Esophagus (tissue), 2 donors: ENCODE data around the gene LENG9. TPM values are rescaled to one million over a fixed set of nuclear protein-coding genes. Genes with fewer than 3 reads are reported as not detected.
A peak's percentile ranks its signal among the peaks of the same experiment; 100 is the strongest.

Experiments used
- H3K27ac ChIP-seq, 2 donors: one replicate each; pipeline ENCODE4 v1.5.1; 2013; ENCODE audit warnings: low read depth in 2 of 2, mild to moderate bottlenecking in 2 of 2, inconsistent platforms in 1 of 2, low read length in 1 of 2, moderate library complexity in 1 of 2
- H3K27me3 ChIP-seq, 2 donors: one replicate each; pipeline ENCODE4 v1.6.1; 2013; ENCODE audit warnings: low read length in 2 of 2, control low read depth in 1 of 2, mild to moderate bottlenecking in 1 of 2; ENCODE audit not compliant: insufficient read depth in 2 of 2, control insufficient read depth in 1 of 2
- H3K36me3 ChIP-seq, 2 donors: one replicate each; pipeline ENCODE4 v1.6.1; 2013; ENCODE audit warnings: low read length in 1 of 2; ENCODE audit not compliant: control insufficient read depth in 2 of 2, insufficient read depth in 2 of 2
- H3K4me1 ChIP-seq, 2 donors: one replicate each; pipeline ENCODE4 v1.6.1; 2013; ENCODE audit warnings: low read length in 1 of 2; ENCODE audit not compliant: control insufficient read depth in 2 of 2, insufficient read depth in 2 of 2
- H3K4me3 ChIP-seq, 2 donors: one replicate each; pipeline ENCODE4 v1.5.1; 2013; ENCODE audit warnings: low read length in 2 of 2, mild to moderate bottlenecking in 2 of 2, low read depth in 1 of 2, moderate library complexity in 1 of 2
- H3K9me3 ChIP-seq, 2 donors: one replicate each; pipeline ENCODE4 v1.6.1; 2013; ENCODE audit warnings: mild to moderate bottlenecking in 2 of 2, low read depth in 1 of 2, low read length in 1 of 2, moderate library complexity in 1 of 2; ENCODE audit not compliant: control insufficient read depth in 2 of 2, insufficient read depth in 1 of 2
- WGBS, 2 donors: extraction: QIAGEN DNeasy Blood & Tissue Kit; methylation state at CpG; one replicate each; pipeline ENCODE4 v1.1.7; 2013; 5-methylcytosine and 5-hydroxymethylcytosine counted together
- polyA plus RNA-seq, 2 donors: library from polyadenylated mRNA; stranded (reverse); fragments of 200-250 nt; gene quantifications; one replicate each; pipeline ENCODE4 v1.2.3, GENCODE V29; 2013
- donor health status: healthy with polysubstance abuse.
- donor health status: Bipolar disorder and iron deficiency.

LENG9 gene
- polyA plus RNA-seq, 2 donors, result 4.4 to 5.8 TPM

GRCh38 chr19:54454781-54455675 lies 8.6 kb downstream of the LENG9 start:
- Histone ChIP-seq H3K4me1 (peaks cover 3 to 14% of the 10 kb centered on the region in 2 donors), H3K27me3 (no peaks in the 10 kb centered on the region), H3K27ac (no peak overlapping the region), H3K9me3 (no peaks in the 10 kb centered on the region), H3K4me3 (no peak overlapping the region), H3K36me3 (peaks cover 42 to 86% of the 10 kb centered on the region in 2 donors)
- 89 to 92% methylated on average over 33 of the region's 33 CpGs for WGBS, 2 donors

- no peaks in the 10 kb centered on the region for H3K27me3 ChIP-seq
- no peak overlapping the region for H3K27ac ChIP-seq
- WGBS, 2 donors, result 87 to 91% methylated on average over 31 of the region's 31 CpGs
- H3K4me1 ChIP-seq, result peaks cover 3 to 16% of the 10 kb centered on the region in 2 donors
- H3K9me3 ChIP-seq, result no peaks in the 10 kb centered on the region
- H3K36me3 ChIP-seq, result peaks cover 42 to 77% of the 10 kb centered on the region in 2 donors
- no peak overlapping the region for H3K4me3 ChIP-seq
Observed at GRCh38 chr19:54453921-54454780, 9.4 kb downstream of the LENG9 start.

GRCh38 chr19:54452626-54453025 lies 11.0 kb downstream of the LENG9 start:
- no peaks in the 10 kb centered on the region for H3K27me3 ChIP-seq
- H3K36me3 ChIP-seq, result peaks cover 32 to 62% of the 10 kb centered on the region in 2 donors
- no peaks in the 10 kb centered on the region for H3K9me3 ChIP-seq
- peak overlapping the region in 1 of 2 donors; percentile 14 for H3K27ac ChIP-seq
- peaks cover 5 to 16% of the 10 kb centered on the region in 2 donors for H3K4me1 ChIP-seq
- WGBS, 2 donors, result 77 to 92% methylated on average over 11 of the region's 11 CpGs
- no peak overlapping the region for H3K4me3 ChIP-seq

- Histone ChIP-seq H3K27ac (no peak overlapping the region), H3K9me3 (no peaks in the 10 kb centered on the region), H3K27me3 (no peaks in the 10 kb centered on the region), H3K4me1 (peaks cover 5 to 16% of the 10 kb centered on the region in 2 donors), H3K4me3 (no peak overlapping the region), H3K36me3 (peaks cover 30 to 56% of the 10 kb centered on the region in 2 donors)
- 72 to 88% methylated on average over 11 of the region's 11 CpGs for WGBS, 2 donors
Observed at GRCh38 chr19:54451997-54452396, 11.6 kb downstream of the LENG9 start.

- peaks cover 5 to 16% of the 10 kb centered on the region in 2 donors for H3K4me1 ChIP-seq
- H3K9me3 ChIP-seq, result no peaks in the 10 kb centered on the region
- H3K27me3 ChIP-seq, result no peaks in the 10 kb centered on the region
- no peak overlapping the region for H3K4me3 ChIP-seq
- H3K27ac ChIP-seq, result peak overlapping the region in 1 of 2 donors; percentile 33
- H3K36me3 ChIP-seq, result peaks cover 24 to 50% of the 10 kb centered on the region in 2 donors
- 62 to 63% methylated on average over 9 of the region's 9 CpGs for WGBS, 2 donors
Observed at GRCh38 chr19:54451331-54451871, 12.2 kb downstream of the LENG9 start.

- no peaks in the 10 kb centered on the region for H3K27me3 ChIP-seq
- H3K9me3 ChIP-seq, result no peaks in the 10 kb centered on the region
- WGBS, 2 donors, result 0% methylated on average over 20 to 21 of the region's 21 CpGs
- peak overlapping the region; percentile 74 to 93 for H3K4me3 ChIP-seq
- peaks cover 5 to 16% of the 10 kb centered on the region in 2 donors for H3K4me1 ChIP-seq
- H3K27ac ChIP-seq, result peak overlapping the region; percentile 98 to 99
- peaks cover 14 to 35% of the 10 kb centered on the region in 2 donors for H3K36me3 ChIP-seq
Observed at GRCh38 chr19:54449701-54450069, 13.9 kb downstream of the LENG9 start.

- Histone ChIP-seq H3K4me1 (peaks cover 5 to 16% of the 10 kb centered on the region in 2 donors), H3K27ac (peak within 1 kb of the TSS; percentile 98 to 99), H3K27me3 (no peaks in the 10 kb centered on the region), H3K9me3 (no peaks in the 10 kb centered on the region), H3K4me3 (peak within 1 kb of the TSS; percentile 74 to 93), H3K36me3 (peaks cover 11 to 30% of the 10 kb centered on the region in 2 donors)
- WGBS, 2 donors, result 0 to 1% methylated on average over 83 to 96 of the region's 96 CpGs
Observed at GRCh38 chr19:54448774-54449700, 14.5 kb downstream of the LENG9 start, which contains the start of gene LENG8. TSS of gene LENG8 (plus strand) at chr19:54449199. CDS start at chr19:54451345, 2,146 bp downstream.

GRCh38 chr19:54448040-54448773 lies 15.4 kb downstream of the LENG9 start:
- Histone ChIP-seq H3K4me1 (peaks cover 5 to 16% of the 10 kb centered on the region in 2 donors), H3K9me3 (no peaks in the 10 kb centered on the region), H3K4me3 (peak overlapping the region; percentile 74 to 93), H3K27me3 (no peaks in the 10 kb centered on the region), H3K36me3 (peaks cover 11 to 22% of the 10 kb centered on the region in 2 donors), H3K27ac (peak overlapping the region; percentile 89 to 98)
- 1 to 2% methylated on average over 34 of the region's 34 CpGs for WGBS, 2 donors
